ENCODE measurements around the gene LIMK2.

GRCh38 chr22:31289344-31289743 lies 77.2 kb downstream of the LIMK2 start:
- TF ChIP-seq CTCF (IDR thresholded peaks at IDR 0.05; ENCODE audit: low read depth, low read length): no peak
- no peak for TF ChIP-seq EZH2phosphoT487 (IDR thresholded peaks at IDR 0.05; ENCODE audit: low read depth)
